ENCODE measurements around the gene FRAS1. TPM values are rescaled to one million over a fixed set of nuclear protein-coding genes. Genes with fewer than 3 reads are reported as not detected.

FRAS1 gene
- total and polyA plus RNA-seq, 4 donors = 0.08 to 1.4 (median 0.87) TPM; not detected in 1

DNA sequence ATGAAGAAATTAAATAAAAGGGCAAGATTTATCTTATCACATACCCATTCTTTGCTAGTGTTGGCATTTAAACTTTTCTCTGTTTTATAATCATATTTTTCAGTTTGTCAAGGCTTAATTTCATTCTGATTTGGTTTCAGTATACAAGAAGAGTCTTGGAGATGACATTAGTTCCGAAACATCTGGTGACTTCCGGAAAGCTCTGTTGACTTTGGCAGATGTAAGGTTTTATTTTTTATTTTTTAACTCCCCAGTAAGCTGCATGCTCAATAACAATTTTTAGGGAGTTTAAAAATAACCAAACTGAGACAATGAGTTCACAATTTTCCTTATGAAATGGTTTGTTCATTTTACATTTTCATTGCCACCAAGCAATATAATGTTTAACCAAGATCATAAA, 534.3 kb downstream of the FRAS1 start:
- intact Hi-C loops (cut with DNase I) = no loop called here
- Histone ChIP-seq H3K27ac (ENCODE audit: low read depth in 1 of 2, low read length in 2 of 2) (no peak overlapping the region), H3K27me3 (ENCODE audit: control insufficient read depth in 1 of 2, insufficient read depth in 2 of 2, low read length in 1 of 2) (no peaks in the 10 kb centered on the region), H3K4me3 (ENCODE audit: low read length in 2 of 2) (no peak overlapping the region), H3K36me3 (ENCODE audit: control insufficient read depth in 1 of 2, insufficient read depth in 2 of 2, low read length in 1 of 2) (no peaks in the 10 kb centered on the region), H3K9me3 (ENCODE audit: control insufficient read depth, low read length) (no peaks in the 10 kb centered on the region), H3K4me1 (ENCODE audit: control insufficient read depth in 1 of 2, insufficient read depth in 2 of 2, low read length in 2 of 2) (no peaks in the 10 kb centered on the region)
- WGBS, 2 donors = 6 to 12% methylated on average over 2 of the region's 2 CpGs
- ATAC-seq (ENCODE audit: low FRiP score) (no peak), DNase-seq (no peak)

DNA sequence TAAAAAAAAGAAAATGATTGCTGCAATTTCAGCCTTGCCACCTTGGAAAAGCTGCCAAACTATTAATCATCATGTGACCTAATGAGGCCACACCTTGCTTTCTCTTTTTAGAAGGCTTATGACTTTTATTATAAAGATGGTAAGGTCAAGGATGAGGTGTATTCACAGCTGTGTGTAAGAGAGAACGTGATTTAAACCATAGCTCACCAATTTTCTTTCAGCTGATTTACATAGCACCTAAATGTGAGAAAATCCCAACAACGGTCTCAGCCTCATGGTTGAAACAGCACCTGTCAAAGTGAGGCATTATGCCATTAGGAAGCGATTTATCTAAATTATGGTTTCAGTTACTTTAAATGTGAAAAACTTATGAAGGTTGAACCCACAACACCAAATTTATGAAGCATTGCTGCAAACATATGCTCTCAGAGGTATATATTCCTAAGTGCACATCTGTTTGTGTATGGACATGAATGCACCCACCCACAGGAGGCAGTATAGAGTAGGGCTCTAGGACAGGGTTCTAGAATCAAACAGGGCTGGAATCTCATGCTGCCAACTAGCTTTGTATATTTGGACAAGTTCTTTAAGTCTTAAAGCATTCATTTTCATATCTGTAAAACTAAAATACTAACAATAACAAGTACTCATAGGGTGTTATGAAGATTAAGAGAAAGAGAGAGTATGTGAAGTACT, 535.1 kb downstream of the FRAS1 start:
- no peaks in the 10 kb centered on the region for H3K9me3 ChIP-seq (ENCODE audit: control insufficient read depth, low read length)
- no peaks in the 10 kb centered on the region for H3K36me3 ChIP-seq (ENCODE audit: control insufficient read depth in 1 of 2, insufficient read depth in 2 of 2, low read length in 1 of 2)
- ATAC-seq (ENCODE audit: low FRiP score) = no peak
- H3K4me1 ChIP-seq (ENCODE audit: control insufficient read depth in 1 of 2, insufficient read depth in 2 of 2, low read length in 2 of 2) = no peaks in the 10 kb centered on the region
- intact Hi-C loops (cut with DNase I) = no loop called here
- no peak overlapping the region for H3K27ac ChIP-seq (ENCODE audit: low read depth in 1 of 2, low read length in 2 of 2)
- H3K27me3 ChIP-seq (ENCODE audit: control insufficient read depth in 1 of 2, insufficient read depth in 2 of 2, low read length in 1 of 2) = no peaks in the 10 kb centered on the region
- no peak for DNase-seq
- WGBS, 2 donors = 78 to 79% methylated on average over 3 of the region's 3 CpGs
- H3K4me3 ChIP-seq (ENCODE audit: low read length in 2 of 2) = no peak overlapping the region

Other genes starting within 250 kb of the FRAS1 start
- 10 to 100 TPM; 40.2 to 56.2 TPM for gene CNOT6L, start 238.0 kb upstream of the FRAS1 start, total RNA-seq
- 1 to 10 TPM; 4.6 to 9.5 TPM for gene CNOT6L, start 238.0 kb upstream of the FRAS1 start, polyA plus RNA-seq
- 10 to 100 TPM; 19.6 to 24.9 TPM for gene MRPL1, start 194.5 kb upstream of the FRAS1 start, total RNA-seq
- 10 to 100 TPM; 28.0 to 45.2 TPM for gene MRPL1, start 194.5 kb upstream of the FRAS1 start, polyA plus RNA-seq

Data from aorta (tissue), 5 donors.